ENCODE data around the gene GRIN2D. TPM values are rescaled to one million over a fixed set of nuclear protein-coding genes. Genes with fewer than 3 reads are reported as not detected.

The GRIN2D gene
- total RNA-seq, 5 donors from 2014 or later (not counting 1 experiment from before 2014, with no cell fraction given), result 0.13 to 0.23 (median 0.16) TPM; not detected in 1

DNA sequence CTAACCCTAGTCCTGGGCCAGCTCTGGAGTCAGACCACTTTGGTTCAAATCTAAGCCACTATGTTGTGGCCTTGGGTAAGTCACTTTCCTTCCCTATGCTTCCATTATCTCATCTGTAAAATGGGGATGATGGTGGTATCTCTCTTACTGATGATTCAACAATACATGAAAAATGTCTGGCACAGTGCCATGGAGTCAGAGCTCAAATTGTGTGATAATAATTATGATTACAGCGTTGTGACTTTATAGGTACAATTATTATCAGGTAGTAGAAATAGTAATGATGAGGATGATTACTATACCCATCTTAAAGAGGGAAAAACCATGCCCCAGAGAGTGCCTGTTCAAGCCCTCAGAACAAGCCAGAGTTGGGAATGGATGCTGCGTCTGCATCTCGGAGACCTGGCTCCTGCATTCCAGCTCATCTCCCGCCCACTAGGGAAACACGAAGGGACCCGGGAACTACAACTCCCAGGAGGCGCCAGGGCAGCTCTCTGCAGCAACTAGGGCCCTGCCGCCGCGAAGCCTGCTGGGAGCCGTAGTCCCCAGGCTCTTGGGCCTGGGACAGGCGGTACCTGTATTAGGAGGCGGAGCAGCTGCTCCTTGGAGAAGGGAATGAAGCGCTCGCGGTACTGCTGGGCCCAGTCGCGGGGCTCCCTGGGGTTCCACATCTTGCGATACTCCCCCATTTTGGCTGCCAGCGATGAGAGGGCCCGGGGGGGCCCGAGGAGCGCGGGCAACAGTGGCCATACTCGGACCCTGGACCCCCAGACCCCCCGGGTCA, 30.6 kb upstream of the GRIN2D start:
- POLR2A ChIA-PET, result interaction anchor here (0.7 to 0.9 kb wide), 2 partner anchors 105 to 1089 kb away, joined by 3 read pairs; no protein-coding TSS in a partner anchor

DNA sequence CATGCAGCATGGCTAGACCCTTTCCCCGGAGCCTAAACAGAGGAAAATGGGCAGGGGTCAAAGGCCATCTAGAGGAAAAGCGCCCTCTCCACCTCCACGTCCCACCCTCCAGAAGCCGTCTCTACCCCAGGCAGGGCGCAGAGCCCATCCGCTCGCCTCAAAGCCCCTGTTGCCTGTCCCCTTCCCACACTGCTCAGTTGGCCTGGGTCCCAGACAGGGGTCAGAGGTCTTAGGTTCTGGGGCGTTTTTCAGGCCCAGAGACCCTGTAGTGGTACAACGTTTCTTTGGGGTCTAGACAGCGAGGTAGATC, 30.0 kb upstream of the GRIN2D start:
- Histone ChIP-seq H3K27ac (ENCODE audit: low read length) (peak overlapping the region; percentile 78), H3K36me3 (ENCODE audit: control insufficient read depth in 2 of 2, extremely low read depth in 1 of 2, insufficient read depth in 1 of 2, low read length in 1 of 2) (peaks cover 0 to 4% of the 10 kb centered on the region in 2 donors), H3K9me3 (no peaks in the 10 kb centered on the region), H3K4me3 (ENCODE audit: control insufficient read depth in 1 of 2, extremely low read depth in 1 of 2, low read length in 1 of 2) (peak overlapping the region; percentile 71 to 81), H3K27me3 (replicated peaks in 1 of 2; ENCODE audit: control insufficient read depth in 2 of 2, extremely low read depth in 1 of 2, insufficient read depth in 2 of 2, low read length in 1 of 2) (no peaks in the 10 kb centered on the region), H3K4me1 (ENCODE audit: control insufficient read depth in 1 of 2, extremely low read depth in 1 of 2, insufficient read depth in 2 of 2, low read length in 2 of 2) (peaks cover 3 to 20% of the 10 kb centered on the region in 2 experiments)
- Mint-ChIP-seq H3K9me3 (no peaks in the 10 kb centered on the region), H3K27ac (peak overlapping the region; percentile 92 to 96), H3K27me3 (no peaks in the 10 kb centered on the region), H3K36me3 (peaks cover 3% of the 10 kb centered on the region), H3K4me1 (peaks cover 12 to 22% (median 15%) of the 10 kb centered on the region in 3 donors), H3K4me3 (peak overlapping the region; percentile 88 to 91 (median 88))
- peak in 5 of 35 experiments; percentile 1 to 22 (median 16) for DNase-seq
- ATAC-seq (replicated peaks in 1 of 4), result peak in 2 of 4 experiments; percentile 13 to 14
- CTCF ChIA-PET, result interaction anchor here (0.6 to 2.3 kb wide), 15 partner anchors 27 to 1294 kb away, joined by 3 to 32 read pairs (median 5); partner anchors contain the start of genes KDELR1 (in 2 of the 2), DHX34 (in 1 of the 2), GYS1 (in 1 of the 2) and RUVBL2 (in 1 of the 2)
- WGBS (ENCODE audit: insufficient coverage), result 3% methylated on average over 8 of the region's 10 CpGs
- POLR2A ChIA-PET, result interaction anchor here in 1 of 2 donors (0.5 to 1.5 kb wide), 4 partner anchors 31 to 1552 kb away, joined by 3 to 11 read pairs (median 7); no protein-coding TSS in a partner anchor

More for the DNA sequence above, 30.6 kb upstream of the GRIN2D start:
- Histone ChIP-seq H3K27ac (ENCODE audit: low read length) (peak overlapping the region; percentile 78), H3K4me1 (ENCODE audit: control insufficient read depth in 1 of 2, extremely low read depth in 1 of 2, insufficient read depth in 2 of 2, low read length in 2 of 2) (peaks cover 3 to 20% of the 10 kb centered on the region in 2 experiments), H3K36me3 (ENCODE audit: control insufficient read depth in 2 of 2, extremely low read depth in 1 of 2, insufficient read depth in 1 of 2, low read length in 1 of 2) (peaks cover 0 to 4% of the 10 kb centered on the region in 2 donors), H3K4me3 (ENCODE audit: control insufficient read depth in 1 of 2, extremely low read depth in 1 of 2, low read length in 1 of 2) (peak overlapping the region; percentile 71 to 81), H3K9me3 (no peaks in the 10 kb centered on the region), H3K27me3 (replicated peaks in 1 of 2; ENCODE audit: control insufficient read depth in 2 of 2, extremely low read depth in 1 of 2, insufficient read depth in 2 of 2, low read length in 1 of 2) (no peaks in the 10 kb centered on the region)
- under 1% methylated on average over 24 of the region's 26 CpGs for whole genome bisulfite sequencing (ENCODE audit: insufficient coverage)
- Mint-ChIP-seq H3K4me1 (peaks cover 12 to 22% (median 15%) of the 10 kb centered on the region in 3 donors), H3K27me3 (no peaks in the 10 kb centered on the region), H3K9me3 (no peaks in the 10 kb centered on the region), H3K4me3 (peak overlapping the region; percentile 88 to 91 (median 88)), H3K36me3 (peaks cover 5% of the 10 kb centered on the region), H3K27ac (peak overlapping the region; percentile 92 to 96)
- ATAC-seq (replicated peaks in 1 of 4) (peak; percentile 62 to 69 (median 66)), DNase-seq (peak; percentile 71 to 93 (median 87))
- CTCF ChIA-PET, result interaction anchor here (0.6 to 2.3 kb wide), 6 partner anchors 29 to 814 kb away, joined by 3 to 32 read pairs (median 5); no protein-coding TSS in a partner anchor

GRCh38 chr19:48363810-48364597, 29.5 kb upstream of the GRIN2D start, which contains the start of the genes SYNGR4 and TMEM143:
TSS of gene SYNGR4 (plus strand) at chr19:48364367. CDS start at chr19:48365843, 1,476 bp downstream.
TSS of gene TMEM143 (minus strand) at chr19:48363940. CDS start at chr19:48363920, 20 bp downstream.
- Histone ChIP-seq H3K27ac (ENCODE audit: low read length) (peak within 1 kb of the TSS; percentile 78), H3K27me3 (replicated peaks in 1 of 2; ENCODE audit: control insufficient read depth in 2 of 2, extremely low read depth in 1 of 2, insufficient read depth in 2 of 2, low read length in 1 of 2) (no peaks in the 10 kb centered on the region), H3K4me1 (ENCODE audit: control insufficient read depth in 1 of 2, extremely low read depth in 1 of 2, insufficient read depth in 2 of 2, low read length in 2 of 2) (peaks cover 3 to 20% of the 10 kb centered on the region in 2 experiments), H3K4me3 (ENCODE audit: control insufficient read depth in 1 of 2, extremely low read depth in 1 of 2, low read length in 1 of 2) (peak within 1 kb of the TSS; percentile 71 to 81), H3K9me3 (no peaks in the 10 kb centered on the region), H3K36me3 (ENCODE audit: control insufficient read depth in 2 of 2, extremely low read depth in 1 of 2, insufficient read depth in 1 of 2, low read length in 1 of 2) (peaks cover 0 to 4% of the 10 kb centered on the region in 2 donors)
- ChIA-PET POLR2A (interaction anchor here (0.5 to 1.5 kb wide), 8 partner anchors 31 to 1552 kb away, joined by 3 to 11 read pairs (median 5); partner anchors contain the start of gene PNKP (in 1 of the 2)), CTCF (interaction anchor here (0.6 to 2.3 kb wide), 21 partner anchors 11 to 1294 kb away, joined by 3 to 32 read pairs (median 4); partner anchors contain the start of genes KDELR1 (in 2 of the 2), DHX34 (in 1 of the 2), GYS1 (in 1 of the 2) and RUVBL2 (in 1 of the 2))
- peaks cover 12 to 22% (median 15%) of the 10 kb centered on the region in 3 donors for H3K4me1 Mint-ChIP-seq
- peak within 1 kb of the TSS; percentile 88 to 91 (median 88) for H3K4me3 Mint-ChIP-seq
- H3K27ac Mint-ChIP-seq, result peak within 1 kb of the TSS; percentile 92 to 96
- H3K36me3 Mint-ChIP-seq, result no peaks in the 10 kb centered on the region
- H3K9me3 Mint-ChIP-seq, result no peaks in the 10 kb centered on the region
- DNase-seq, result peak; percentile 95 to 100 (median 98)
- ATAC-seq (replicated peaks in 1 of 4), result peak; percentile 87 to 93 (median 91)
- no peaks in the 10 kb centered on the region for H3K27me3 Mint-ChIP-seq
- WGBS (ENCODE audit: insufficient coverage), result 0% methylated on average over 44 of the region's 59 CpGs

- H3K27me3 ChIP-seq (replicated peaks in 1 of 2; ENCODE audit: control insufficient read depth in 2 of 2, extremely low read depth in 1 of 2, insufficient read depth in 2 of 2, low read length in 1 of 2), result no peaks in the 10 kb centered on the region
- CTCF ChIA-PET, result interaction anchor here (0.6 to 1.2 kb wide), 5 partner anchors 26 to 220 kb away, joined by 4 to 8 read pairs (median 6); partner anchors contain the start of gene KDELR1 (in 1 of the 2)
- Mint-ChIP-seq H3K4me1 (peaks cover 12 to 22% (median 15%) of the 10 kb centered on the region in 3 donors), H3K4me3 (peak overlapping the region; percentile 88 to 91 (median 88)), H3K9me3 (no peaks in the 10 kb centered on the region), H3K36me3 (no peaks in the 10 kb centered on the region), H3K27ac (peak overlapping the region; percentile 92 to 96), H3K27me3 (no peaks in the 10 kb centered on the region)
- H3K4me1 ChIP-seq (ENCODE audit: control insufficient read depth in 1 of 2, extremely low read depth in 1 of 2, insufficient read depth in 2 of 2, low read length in 2 of 2), result peaks cover 3 to 20% of the 10 kb centered on the region in 2 experiments
- POLR2A ChIA-PET, result interaction anchor here in 1 of 2 donors (0.6 to 1.5 kb wide), 2 partner anchors 32 to 1503 kb away, joined by 4 to 11 read pairs; partner anchors contain the start of gene PNKP
- ATAC-seq (replicated peaks in 1 of 4) (no peak), DNase-seq (peak in 3 of 35 experiments; percentile 4 to 7 (median 6))
- H3K9me3 ChIP-seq, result no peaks in the 10 kb centered on the region
- 60% methylated on average over 9 of the region's 10 CpGs for WGBS (ENCODE audit: insufficient coverage)
- peaks cover 0 to 3% of the 10 kb centered on the region in 2 donors for H3K36me3 ChIP-seq (ENCODE audit: control insufficient read depth in 2 of 2, extremely low read depth in 1 of 2, insufficient read depth in 1 of 2, low read length in 1 of 2)
- peak overlapping the region; percentile 78 for H3K27ac ChIP-seq (ENCODE audit: low read length)
- peak overlapping the region; percentile 63 to 81 for H3K4me3 ChIP-seq (ENCODE audit: control insufficient read depth in 1 of 2, extremely low read depth in 1 of 2, low read length in 1 of 2)
These were observed 28.7 kb upstream of the GRIN2D start for GRCh38 chr19:48364598-48365348.

GRCh38 chr19:48365602-48366001, 27.9 kb upstream of the GRIN2D start:
- Mint-ChIP-seq H3K9me3 (no peaks in the 10 kb centered on the region), H3K36me3 (no peaks in the 10 kb centered on the region), H3K4me3 (no peak overlapping the region), H3K27me3 (no peaks in the 10 kb centered on the region), H3K4me1 (peaks cover 12 to 22% (median 15%) of the 10 kb centered on the region in 3 donors), H3K27ac (no peak overlapping the region)
- ChIA-PET POLR2A (no interaction called here), CTCF (no interaction called here)
- peaks cover 3 to 20% of the 10 kb centered on the region in 2 experiments for H3K4me1 ChIP-seq (ENCODE audit: control insufficient read depth in 1 of 2, extremely low read depth in 1 of 2, insufficient read depth in 2 of 2, low read length in 2 of 2)
- no peak overlapping the region for H3K27ac ChIP-seq (ENCODE audit: low read length)
- DNase-seq (no peak), ATAC-seq (replicated peaks in 1 of 4) (no peak)
- H3K4me3 ChIP-seq (ENCODE audit: control insufficient read depth in 1 of 2, extremely low read depth in 1 of 2, low read length in 1 of 2), result no peak overlapping the region
- no peaks in the 10 kb centered on the region for H3K36me3 ChIP-seq (ENCODE audit: control insufficient read depth in 2 of 2, extremely low read depth in 1 of 2, insufficient read depth in 1 of 2, low read length in 1 of 2)
- no peaks in the 10 kb centered on the region for H3K27me3 ChIP-seq (replicated peaks in 1 of 2; ENCODE audit: control insufficient read depth in 2 of 2, extremely low read depth in 1 of 2, insufficient read depth in 2 of 2, low read length in 1 of 2)
- WGBS (ENCODE audit: insufficient coverage), result 98% methylated on average over 6 of the region's 11 CpGs
- no peaks in the 10 kb centered on the region for H3K9me3 ChIP-seq

Data from T-cell (primary cell).